ENCODE data around the gene CXXC5.

DNA sequence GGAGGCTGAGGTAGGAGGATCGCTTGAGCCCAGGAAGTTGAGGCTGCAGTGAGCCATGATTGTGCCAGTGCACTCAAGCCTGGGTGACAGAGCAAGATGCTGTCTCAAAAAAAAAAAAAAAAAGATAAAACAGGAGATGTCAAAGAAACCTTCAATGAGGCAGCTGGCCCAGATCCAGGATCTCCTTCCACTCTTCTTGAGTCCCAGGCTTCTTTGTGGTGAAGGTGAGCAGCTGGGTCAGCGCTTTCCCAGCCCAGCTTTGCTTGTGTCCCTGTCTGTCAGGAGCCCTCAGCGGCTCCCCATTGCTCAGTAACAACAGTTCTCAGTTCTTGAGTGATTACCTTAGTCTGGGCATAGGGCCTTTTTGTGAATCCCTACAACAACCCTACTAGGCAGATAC, 78.1 kb downstream of the CXXC5 start:
- TF ChIP-seq, protein P1, sequence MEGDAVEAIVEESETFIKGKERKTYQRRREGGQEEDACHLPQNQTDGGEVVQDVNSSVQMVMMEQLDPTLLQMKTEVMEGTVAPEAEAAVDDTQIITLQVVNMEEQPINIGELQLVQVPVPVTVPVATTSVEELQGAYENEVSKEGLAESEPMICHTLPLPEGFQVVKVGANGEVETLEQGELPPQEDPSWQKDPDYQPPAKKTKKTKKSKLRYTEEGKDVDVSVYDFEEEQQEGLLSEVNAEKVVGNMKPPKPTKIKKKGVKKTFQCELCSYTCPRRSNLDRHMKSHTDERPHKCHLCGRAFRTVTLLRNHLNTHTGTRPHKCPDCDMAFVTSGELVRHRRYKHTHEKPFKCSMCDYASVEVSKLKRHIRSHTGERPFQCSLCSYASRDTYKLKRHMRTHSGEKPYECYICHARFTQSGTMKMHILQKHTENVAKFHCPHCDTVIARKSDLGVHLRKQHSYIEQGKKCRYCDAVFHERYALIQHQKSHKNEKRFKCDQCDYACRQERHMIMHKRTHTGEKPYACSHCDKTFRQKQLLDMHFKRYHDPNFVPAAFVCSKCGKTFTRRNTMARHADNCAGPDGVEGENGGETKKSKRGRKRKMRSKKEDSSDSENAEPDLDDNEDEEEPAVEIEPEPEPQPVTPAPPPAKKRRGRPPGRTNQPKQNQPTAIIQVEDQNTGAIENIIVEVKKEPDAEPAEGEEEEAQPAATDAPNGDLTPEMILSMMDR (IDR thresholded peaks at IDR 0.05; ENCODE audit: borderline replicate concordance, extremely low read depth, low read length, poor library complexity, severe bottlenecking), result no peak
- no peak for TF ChIP-seq EZH2 (IDR thresholded peaks at IDR 0.05; ENCODE audit: borderline replicate concordance, low read depth, low read length, severe bottlenecking)

Measured in DND-41 (cell line).